DOHH2 (cell line): ENCODE data around the gene DNAI1.

Experiments used
- CTCF ChIP-seq: fragments of 200-600 bp; sonication (generic); IDR thresholded peaks from one replicate; pipeline ENCODE4 v1.5.1; 2014; ENCODE audit warnings: antibody characterized with exemption, mild to moderate bottlenecking, low read depth, low read length; ENCODE audit not compliant: poor library complexity, severe bottlenecking
- EZH2phosphoT487 ChIP-seq: fragments of 200-600 bp; sonication (generic); IDR thresholded peaks from 2 replicates; pipeline ENCODE4 v1.6.1; 2017; ENCODE audit warnings: borderline replicate concordance, mild to moderate bottlenecking, antibody characterized with exemption, low read length, moderate library complexity, mixed read lengths

GRCh38 chr9:34485822-34486221 lies 27.2 kb downstream of the DNAI1 start:
- TF ChIP-seq CTCF (no peak), EZH2phosphoT487 (no peak)
